ENCODE measurements around the gene LSP1.

LSP1 gene

GRCh38 chr11:1825039-1825740, 27.7 kb upstream of the LSP1 start:
- peak; percentile 96 for DNase-seq (ENCODE audit: low spot score)

GRCh38 chr11:1825785-1826451, 27.0 kb upstream of the LSP1 start:
- DNase-seq (ENCODE audit: low spot score) = no peak

GRCh38 chr11:1826552-1827094, 26.3 kb upstream of the LSP1 start:
- no peak for DNase-seq (ENCODE audit: low spot score)

GRCh38 chr11:1827095-1827813, 25.6 kb upstream of the LSP1 start:
- no peak for DNase-seq (ENCODE audit: low spot score)

- no peak for DNase-seq (ENCODE audit: low spot score)
These were observed 25.0 kb upstream of the LSP1 start for GRCh38 chr11:1827931-1828330.

GRCh38 chr11:1828542-1828941, 24.3 kb upstream of the LSP1 start:
- DNase-seq (ENCODE audit: low spot score) = no peak

GRCh38 chr11:1829039-1829820, 23.7 kb upstream of the LSP1 start:
- no peak for DNase-seq (ENCODE audit: low spot score)

- DNase-seq (ENCODE audit: low spot score) = no peak
These were observed 22.9 kb upstream of the LSP1 start for GRCh38 chr11:1830004-1830321.

- DNase-seq (ENCODE audit: low spot score) = no peak
These were observed 22.3 kb upstream of the LSP1 start for GRCh38 chr11:1830322-1831223.

- no peak for DNase-seq (ENCODE audit: low spot score)
These were observed 21.3 kb upstream of the LSP1 start for GRCh38 chr11:1831338-1832210.

- peak; percentile 89 for DNase-seq (ENCODE audit: low spot score)
These were observed 20.5 kb upstream of the LSP1 start for GRCh38 chr11:1832211-1832919.

GRCh38 chr11:1832920-1833295, 20.0 kb upstream of the LSP1 start:
- no peak for DNase-seq (ENCODE audit: low spot score)

- DNase-seq (ENCODE audit: low spot score) = no peak
These were observed 18.7 kb upstream of the LSP1 start for GRCh38 chr11:1834062-1834610.

- DNase-seq (ENCODE audit: low spot score) = no peak
These were observed 17.9 kb upstream of the LSP1 start, which contains the start of gene SYT8 for GRCh38 chr11:1834779-1835670. SYT8 (plus strand) TSS chr11:1834990; CDS start chr11:1835106, 116 bp downstream.

- DNase-seq (ENCODE audit: low spot score) = no peak
These were observed 17.2 kb upstream of the LSP1 start for GRCh38 chr11:1835671-1836010.

GRCh38 chr11:1836011-1836945, 16.6 kb upstream of the LSP1 start:
- no peak for DNase-seq (ENCODE audit: low spot score)
